ENCODE results near the gene UBE3C.

DNA sequence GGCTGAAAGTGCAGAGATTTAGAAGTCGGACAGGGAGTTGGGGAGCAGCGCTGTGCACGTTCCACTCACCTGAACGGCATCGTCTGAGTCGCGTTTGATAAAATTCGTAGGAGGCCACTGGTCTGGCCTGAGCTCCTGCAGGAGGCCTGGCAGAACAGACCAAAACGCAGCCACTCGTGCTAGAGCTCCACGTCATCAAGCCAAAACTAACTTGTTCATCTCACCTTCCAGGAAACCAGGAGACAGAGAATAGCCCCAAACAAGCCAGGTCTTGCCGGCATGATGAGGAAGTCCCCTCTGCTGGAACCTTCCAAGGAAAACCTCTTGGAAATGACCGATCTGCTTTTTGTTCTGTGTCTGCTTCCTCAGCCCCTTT is 154.7 kb downstream of the UBE3C start:
- TF ChIP-seq POLR2A (IDR thresholded peaks at IDR 0.05) = no peak
- TF ChIP-seq, protein P1, sequence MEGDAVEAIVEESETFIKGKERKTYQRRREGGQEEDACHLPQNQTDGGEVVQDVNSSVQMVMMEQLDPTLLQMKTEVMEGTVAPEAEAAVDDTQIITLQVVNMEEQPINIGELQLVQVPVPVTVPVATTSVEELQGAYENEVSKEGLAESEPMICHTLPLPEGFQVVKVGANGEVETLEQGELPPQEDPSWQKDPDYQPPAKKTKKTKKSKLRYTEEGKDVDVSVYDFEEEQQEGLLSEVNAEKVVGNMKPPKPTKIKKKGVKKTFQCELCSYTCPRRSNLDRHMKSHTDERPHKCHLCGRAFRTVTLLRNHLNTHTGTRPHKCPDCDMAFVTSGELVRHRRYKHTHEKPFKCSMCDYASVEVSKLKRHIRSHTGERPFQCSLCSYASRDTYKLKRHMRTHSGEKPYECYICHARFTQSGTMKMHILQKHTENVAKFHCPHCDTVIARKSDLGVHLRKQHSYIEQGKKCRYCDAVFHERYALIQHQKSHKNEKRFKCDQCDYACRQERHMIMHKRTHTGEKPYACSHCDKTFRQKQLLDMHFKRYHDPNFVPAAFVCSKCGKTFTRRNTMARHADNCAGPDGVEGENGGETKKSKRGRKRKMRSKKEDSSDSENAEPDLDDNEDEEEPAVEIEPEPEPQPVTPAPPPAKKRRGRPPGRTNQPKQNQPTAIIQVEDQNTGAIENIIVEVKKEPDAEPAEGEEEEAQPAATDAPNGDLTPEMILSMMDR (IDR thresholded peaks at IDR 0.05) = no peak
- no peak for TF ChIP-seq EP300 (IDR thresholded peaks at IDR 0.05)
- TF ChIP-seq POLR2AphosphoS5 (IDR thresholded peaks at IDR 0.05) = no peak
